ENCODE results near the gene HEXIM1.
"Not testable (repeated sequence)": the region's sequence is repeated elsewhere in the genome, so short reads cannot be mapped to it uniquely, and the experiment has no call there.

Gene HEXIM1

DNA sequence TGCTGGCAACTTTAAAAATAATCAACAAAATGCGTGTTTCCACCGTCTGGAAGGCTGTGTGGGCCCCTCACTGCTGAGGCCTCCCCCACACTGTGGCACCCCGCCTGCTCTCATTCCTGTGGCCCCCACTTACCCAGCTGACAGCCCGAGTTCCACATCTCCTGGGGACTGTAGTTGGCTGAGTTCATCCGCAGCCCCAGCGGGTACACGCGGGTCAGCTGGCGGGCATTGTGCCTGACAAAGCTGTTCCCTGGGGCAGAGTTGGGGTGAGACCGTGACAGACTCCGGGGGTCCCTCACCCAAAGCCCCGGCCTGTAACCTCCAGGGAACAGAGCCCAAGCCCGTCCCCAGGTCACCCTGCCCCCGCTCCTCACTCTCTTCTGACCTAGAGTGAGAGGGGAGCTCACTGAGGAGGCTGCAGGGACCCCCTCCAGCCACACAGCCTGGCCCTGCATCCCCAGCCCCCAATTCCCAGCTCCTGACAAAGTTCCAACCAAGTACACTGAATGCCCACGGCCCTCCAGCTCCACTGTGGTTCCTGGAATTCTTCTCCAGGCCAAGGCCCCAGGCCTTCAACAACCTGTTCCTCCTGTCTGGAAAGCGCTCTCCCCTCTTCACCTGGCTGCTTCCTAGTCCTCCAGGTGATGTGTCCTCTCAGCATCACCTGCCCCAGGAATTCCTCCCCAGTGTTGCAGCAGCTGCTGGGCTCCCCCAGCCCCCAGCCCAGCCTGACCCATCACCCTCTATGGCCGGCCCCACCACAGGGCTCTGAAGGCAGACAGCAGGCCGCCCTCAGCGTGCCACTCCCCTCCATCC, 34.0 kb upstream of the HEXIM1 start:
- no peak for DNase-seq

DNA sequence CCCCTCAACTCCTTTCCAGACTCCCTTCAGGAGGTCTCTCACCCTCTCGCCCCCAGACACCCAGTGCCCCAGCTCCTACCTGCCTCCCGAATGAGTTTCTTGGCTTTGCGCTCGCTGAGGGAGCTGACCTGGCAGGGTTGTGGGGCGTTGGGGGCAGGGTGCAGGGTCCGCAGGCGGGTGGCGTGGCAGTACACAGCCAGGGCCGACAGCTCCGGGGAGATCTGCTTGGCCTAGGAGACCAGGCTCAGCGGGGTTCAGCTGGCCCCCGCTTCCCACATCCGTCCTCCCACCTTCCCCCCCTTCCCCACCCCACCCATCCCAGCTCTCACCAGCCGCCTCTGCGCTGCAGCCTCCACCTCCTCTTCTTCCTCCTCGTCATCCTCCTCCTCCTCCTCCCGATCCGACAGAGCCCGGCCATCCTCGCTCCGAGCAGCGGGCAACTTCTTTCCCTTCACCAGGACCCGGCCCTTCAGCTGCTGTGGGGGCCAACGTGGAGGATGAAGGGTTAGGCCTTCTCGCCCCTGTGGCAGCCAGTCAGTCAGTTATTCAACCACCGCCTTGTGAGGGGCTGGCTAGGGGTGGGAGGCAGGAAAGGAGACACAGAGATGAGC, 33.2 kb upstream of the HEXIM1 start:
- no peak for DNase-seq

- DNase-seq, result no peak
These were observed 32.4 kb upstream of the HEXIM1 start for GRCh38 chr17:45115871-45116270.

DNA sequence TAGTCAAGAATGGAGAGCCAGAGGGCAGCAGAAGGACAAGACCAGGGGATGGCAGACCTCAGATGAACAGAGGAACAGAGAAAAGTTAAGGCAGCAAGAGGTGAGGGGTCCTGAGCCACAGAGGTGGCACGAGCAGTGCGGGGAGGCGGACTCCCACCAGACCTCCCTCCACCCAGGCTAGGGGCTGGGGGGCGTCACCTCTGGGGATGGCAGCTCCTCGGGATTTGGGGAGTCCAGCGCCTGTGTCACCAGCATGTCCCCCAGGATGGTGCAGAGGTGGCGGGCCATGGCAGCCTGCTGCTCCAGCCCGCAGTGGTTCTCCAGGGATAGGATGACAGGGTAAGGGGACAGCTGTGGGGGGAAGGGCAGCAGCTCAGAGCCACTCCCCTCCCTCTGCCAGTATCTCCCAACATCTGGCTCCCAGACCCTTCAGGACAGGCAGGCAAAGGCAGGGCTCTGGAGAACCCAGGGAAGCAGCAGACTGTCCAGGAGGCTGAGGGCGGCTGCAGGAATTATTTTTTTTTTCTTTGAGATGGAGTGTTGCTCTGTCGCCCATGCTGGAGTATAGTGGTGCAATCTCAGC, 31.8 kb upstream of the HEXIM1 start:
- DNase-seq, result no peak

DNA sequence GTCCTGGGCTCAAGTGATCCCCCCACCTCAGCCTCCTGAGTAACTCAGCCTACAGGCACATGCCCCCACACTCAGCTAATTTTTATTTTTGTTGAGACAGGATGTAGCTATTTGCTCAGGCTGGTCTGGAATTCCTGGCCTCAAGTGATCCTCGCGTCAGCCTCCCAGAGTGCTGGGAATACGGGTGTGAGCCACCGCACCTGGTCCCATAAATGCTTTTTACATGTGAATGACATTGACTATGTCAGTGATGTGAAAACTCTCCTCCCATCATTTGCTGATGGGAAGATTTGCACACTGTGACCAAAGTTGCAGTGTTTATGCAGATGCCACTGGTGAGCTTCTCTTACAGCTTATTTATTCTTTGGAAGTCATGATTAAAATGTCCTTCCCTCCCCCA, 30.9 kb upstream of the HEXIM1 start:
- DNase-seq, result no peak

- no peak for DNase-seq
These were observed 30.2 kb upstream of the HEXIM1 start for GRCh38 chr17:45117848-45118646.

- no peak for DNase-seq
These were observed 29.6 kb upstream of the HEXIM1 start for GRCh38 chr17:45118691-45119090.

- DNase-seq, result no peak
These were observed 28.3 kb upstream of the HEXIM1 start for GRCh38 chr17:45119964-45120363.

GRCh38 chr17:45120558-45120957, 27.7 kb upstream of the HEXIM1 start:
- no peak for DNase-seq

GRCh38 chr17:45121055-45121454, 27.2 kb upstream of the HEXIM1 start:
- DNase-seq, result no peak

- DNase-seq, result no peak
These were observed 25.1 kb upstream of the HEXIM1 start for GRCh38 chr17:45123076-45123770.

DNA sequence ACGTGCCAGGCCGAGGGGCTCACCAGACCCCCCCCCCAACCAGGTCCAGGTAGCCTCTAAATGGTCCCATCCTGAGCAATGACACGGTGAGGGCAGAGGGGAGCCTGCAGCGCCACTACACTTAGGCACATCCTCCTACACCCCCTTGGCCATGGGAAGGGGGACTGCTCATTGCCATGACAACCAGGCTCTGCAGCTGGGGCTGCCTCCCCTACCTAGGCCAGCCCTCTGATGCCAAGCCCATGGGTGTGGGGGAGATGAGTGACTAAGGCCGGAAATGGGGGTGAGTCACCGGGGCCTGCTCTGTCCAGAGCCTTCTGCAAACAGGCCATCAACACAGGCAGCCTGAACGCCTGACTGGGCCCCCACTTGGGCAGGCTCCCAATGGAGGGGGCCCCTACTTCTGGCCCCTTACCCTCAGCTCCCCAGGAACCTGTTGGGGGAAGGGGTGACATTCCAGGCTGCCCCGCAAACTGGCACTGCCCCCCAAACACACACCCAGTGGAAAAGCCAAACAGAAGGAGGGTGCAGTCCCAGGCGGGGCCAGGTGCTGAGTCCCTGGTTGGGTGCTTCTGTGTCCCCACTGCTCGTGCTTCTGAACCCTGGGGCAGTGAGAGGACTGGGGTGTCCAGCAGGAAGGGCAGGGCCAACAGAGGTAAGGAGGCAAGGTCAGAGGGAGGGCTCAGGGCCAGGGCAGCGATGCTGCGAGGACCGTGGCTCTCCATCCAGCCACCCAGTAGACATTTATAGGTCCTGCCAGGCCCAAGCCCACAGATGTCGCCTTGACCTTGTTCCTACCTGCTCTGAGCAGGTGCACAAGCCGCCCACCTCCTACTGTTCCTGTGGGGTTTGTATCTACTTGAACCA, 24.1 kb upstream of the HEXIM1 start:
- DNase-seq, result no peak

GRCh38 chr17:45124797-45125122, 23.5 kb upstream of the HEXIM1 start:
- not testable (repeated sequence) for DNase-seq

- no peak for DNase-seq
These were observed 22.8 kb upstream of the HEXIM1 start for GRCh38 chr17:45125509-45125908.

GRCh38 chr17:45127207-45127547, 21.1 kb upstream of the HEXIM1 start:
- no peak for DNase-seq

GRCh38 chr17:45127548-45128300, 20.6 kb upstream of the HEXIM1 start:
- no peak for DNase-seq

GRCh38 chr17:45128331-45128730, 19.9 kb upstream of the HEXIM1 start:
- no peak for DNase-seq

GRCh38 chr17:45128989-45129388, 19.3 kb upstream of the HEXIM1 start:
- DNase-seq, result no peak

DNA sequence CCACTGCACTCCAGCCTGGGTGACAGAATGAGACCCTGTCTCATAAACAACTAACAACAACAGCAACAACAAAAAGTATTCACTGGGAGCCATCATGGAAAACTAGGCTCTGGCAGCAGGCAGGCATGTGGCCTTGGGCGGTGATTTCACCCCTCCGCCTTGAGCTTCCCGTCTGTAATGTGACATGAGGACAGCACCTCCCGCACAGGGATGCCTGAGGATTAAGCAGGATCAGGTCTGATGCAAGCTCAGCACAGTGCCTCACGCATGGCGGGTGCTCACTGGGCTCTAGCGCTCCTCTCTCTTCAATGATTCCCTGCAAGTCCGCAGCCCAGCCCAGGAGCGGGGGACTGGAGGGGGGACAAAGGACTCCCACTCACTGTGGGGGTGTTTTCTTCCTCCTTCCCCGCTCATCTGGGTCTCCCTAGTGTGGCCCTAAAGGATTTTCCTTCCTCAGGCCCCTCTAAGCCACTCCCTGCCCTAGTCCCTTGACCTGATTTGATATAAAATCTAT, 18.8 kb upstream of the HEXIM1 start:
- DNase-seq, result no peak

DNA sequence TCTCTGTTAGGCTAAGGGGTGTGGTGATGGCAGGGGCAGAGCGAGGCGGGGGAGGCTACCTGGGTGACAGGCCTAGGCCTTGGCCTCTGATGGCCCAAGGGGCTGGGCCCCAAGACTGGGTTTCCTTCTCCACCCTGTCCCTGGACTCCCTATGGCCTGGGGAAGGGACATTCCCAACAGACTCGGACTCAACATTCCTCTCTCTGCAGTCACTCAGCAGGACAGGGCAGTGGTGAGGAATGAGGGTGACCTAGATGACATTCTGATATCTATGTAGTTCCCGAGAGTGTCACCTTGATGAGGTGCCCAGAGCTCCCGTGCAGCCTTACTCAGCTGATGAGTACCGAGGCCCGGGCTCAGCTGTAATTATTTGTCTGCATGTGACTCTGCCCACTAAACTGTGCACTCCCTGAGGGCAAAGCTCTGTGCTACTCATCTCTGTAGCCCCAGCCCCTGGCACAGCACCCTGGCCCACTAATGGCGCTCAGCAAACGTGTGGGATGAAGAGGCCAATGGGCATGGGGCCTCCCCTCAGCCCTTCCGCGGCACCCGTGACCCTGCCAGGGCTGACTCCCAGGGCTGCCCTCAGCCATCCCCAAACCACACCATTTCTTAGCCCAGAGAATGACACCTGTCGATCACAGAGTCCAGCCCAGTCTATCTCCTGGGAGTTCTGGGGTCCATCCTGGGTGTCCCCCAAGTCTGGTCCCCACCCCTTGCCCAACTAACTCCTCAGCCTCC, 18.2 kb upstream of the HEXIM1 start:
- DNase-seq, result no peak

Data from NCI-H446 treated with DMSO at 0.1 percent for 48 hours (cell line).